Astrocyte of the hippocampus (primary cell): ENCODE measurements around the gene FANK1.
"Not testable (repeated sequence)": the region's sequence is repeated elsewhere in the genome, so short reads cannot be mapped to it uniquely, and the experiment has no call there.

Experiments
- DNase-seq: peaks from one replicate; pipeline ENCODE4 v3.0.0; 2011; ENCODE audit warnings: low read depth, low spot score

FANK1 gene

DNA sequence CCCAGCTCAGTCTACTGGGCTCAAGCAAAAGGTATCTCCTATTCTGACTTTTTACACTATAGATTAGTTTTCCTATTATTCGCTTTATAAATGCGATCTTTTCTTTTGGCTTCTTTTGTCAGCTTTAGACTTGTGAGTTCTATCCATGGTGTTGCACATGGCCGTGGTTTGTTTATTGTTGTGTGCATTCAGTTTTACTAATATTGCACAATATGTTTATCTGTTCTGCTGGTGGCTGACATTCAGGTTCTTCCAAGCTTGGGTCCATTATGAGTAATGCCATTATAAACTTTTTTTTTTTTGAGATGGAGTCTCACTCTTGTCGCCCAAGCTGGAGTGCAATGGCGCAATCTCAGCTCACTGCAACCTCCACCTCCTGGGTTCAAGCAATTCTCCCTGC lies 30.9 kb downstream of the FANK1 start:
- DNase-seq, result not testable (repeated sequence)

GRCh38 chr10:125928928-125929585 lies 32.7 kb downstream of the FANK1 start:
- DNase-seq, result no peak

GRCh38 chr10:125929618-125930017 lies 33.3 kb downstream of the FANK1 start:
- no peak for DNase-seq

- DNase-seq, result no peak
Measured at GRCh38 chr10:125933693-125934092, 37.3 kb downstream of the FANK1 start.

DNA sequence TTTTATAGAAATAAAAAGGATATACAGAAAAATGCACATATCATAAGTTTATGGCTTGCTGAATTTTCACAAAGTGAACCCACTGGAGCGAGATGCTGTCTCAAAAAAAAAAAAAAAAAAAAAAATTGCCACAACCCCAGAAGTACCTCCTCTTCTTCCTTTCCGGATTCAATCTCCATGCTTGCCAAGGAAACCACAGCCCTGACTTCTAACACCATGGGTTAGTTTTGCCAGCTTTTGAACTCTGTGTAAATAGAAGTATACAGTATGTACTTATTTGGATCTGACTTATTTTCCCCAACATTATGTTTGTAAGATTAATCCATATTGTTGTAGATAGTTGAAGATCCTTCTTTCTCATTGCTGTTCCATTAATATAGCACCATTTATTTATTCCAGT lies 40.0 kb downstream of the FANK1 start:
- DNase-seq, result peak; percentile 32

- DNase-seq, result no peak
Measured at GRCh38 chr10:125940515-125940914, 44.2 kb downstream of the FANK1 start.

DNA sequence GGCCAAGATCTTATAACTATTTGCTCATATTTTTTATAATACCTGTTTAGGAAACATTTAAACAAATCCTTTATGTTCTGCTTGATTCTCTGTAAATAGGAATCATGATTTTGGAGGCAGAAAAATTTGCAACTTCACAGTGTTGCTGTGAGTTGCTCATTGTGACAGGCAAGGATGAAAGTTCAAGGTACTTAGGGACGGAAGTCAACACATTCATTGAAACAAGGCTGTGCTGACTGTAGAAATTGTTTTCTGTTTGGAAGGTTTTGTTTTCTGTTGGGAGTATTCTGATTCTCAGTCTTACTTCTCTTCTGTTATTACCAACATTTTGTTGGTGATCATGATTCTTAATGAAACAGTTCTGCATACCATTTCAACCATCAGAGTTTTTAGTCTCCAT lies 54.9 kb downstream of the FANK1 start:
- DNase-seq, result no peak

DNA sequence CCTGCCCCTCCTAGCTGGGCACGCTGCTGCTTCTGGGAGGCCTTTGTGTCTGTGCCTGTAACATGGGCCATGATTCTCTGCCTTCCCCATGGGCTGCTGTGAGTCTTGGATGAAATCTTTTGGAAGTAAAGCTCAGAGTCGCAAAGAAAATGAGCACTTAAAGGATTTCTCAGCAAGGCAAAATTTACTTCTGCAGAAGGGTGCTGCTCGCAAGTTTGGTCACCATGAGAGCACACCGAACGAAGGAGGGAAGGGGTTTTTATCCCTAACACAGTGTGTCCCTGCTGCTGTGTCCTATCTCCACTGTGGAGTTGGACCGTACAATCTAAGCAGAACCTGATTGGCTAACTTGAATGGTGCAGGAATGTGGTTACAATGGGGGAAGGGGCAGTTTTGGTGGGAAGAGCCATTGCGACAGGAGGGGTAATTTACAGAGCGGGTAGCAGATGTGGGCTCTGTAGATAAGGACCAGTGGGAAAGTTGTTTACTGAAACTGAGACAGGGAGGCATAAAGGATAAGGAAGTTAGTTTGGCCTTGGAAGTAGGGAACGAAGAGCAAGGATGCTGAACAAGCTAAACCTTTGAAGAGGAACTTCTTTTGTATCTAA lies 57.5 kb downstream of the FANK1 start:
- DNase-seq, result no peak

DNA sequence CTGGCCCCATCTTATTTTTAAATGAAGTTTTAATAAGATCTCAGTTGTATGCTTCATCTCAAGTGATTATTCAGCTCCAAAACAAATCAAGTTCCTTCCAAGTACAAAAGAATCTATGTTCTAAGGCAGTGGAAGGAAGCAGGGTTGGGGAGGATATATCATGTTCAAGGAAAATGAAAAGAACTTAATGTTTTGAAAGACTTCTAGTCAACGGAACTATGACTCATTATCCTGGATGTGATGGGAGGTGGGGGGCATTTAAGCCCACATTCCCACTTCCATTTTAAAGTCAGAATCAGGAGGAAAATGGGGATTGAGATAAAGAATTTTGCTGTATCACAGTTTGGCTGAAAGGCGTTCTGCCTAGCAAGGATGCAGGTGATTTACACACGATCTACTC lies 59.4 kb downstream of the FANK1 start:
- no peak for DNase-seq

- no peak for DNase-seq
Measured at GRCh38 chr10:125961743-125962142, 65.4 kb downstream of the FANK1 start.

DNA sequence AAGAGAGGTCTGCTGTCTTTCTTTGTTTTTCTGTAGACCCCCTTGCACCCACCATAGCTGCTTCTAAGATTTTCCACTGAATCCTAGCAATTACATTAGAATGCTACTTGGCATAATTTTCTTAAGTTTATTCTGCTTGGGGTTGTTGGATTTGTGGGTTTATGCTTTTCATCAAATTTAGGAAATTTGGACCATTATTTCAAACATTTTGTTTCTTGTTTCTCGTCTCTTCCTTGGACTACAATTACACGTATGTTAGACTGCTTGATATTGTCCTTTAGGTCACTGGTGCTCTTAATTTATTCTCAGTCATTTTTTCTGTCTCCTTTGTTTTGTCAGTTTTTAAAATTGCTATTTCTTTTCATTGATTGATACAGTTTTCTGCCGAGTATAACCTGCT lies 65.8 kb downstream of the FANK1 start:
- no peak for DNase-seq

- DNase-seq, result no peak
Measured at GRCh38 chr10:125964558-125964957, 68.2 kb downstream of the FANK1 start.

DNA sequence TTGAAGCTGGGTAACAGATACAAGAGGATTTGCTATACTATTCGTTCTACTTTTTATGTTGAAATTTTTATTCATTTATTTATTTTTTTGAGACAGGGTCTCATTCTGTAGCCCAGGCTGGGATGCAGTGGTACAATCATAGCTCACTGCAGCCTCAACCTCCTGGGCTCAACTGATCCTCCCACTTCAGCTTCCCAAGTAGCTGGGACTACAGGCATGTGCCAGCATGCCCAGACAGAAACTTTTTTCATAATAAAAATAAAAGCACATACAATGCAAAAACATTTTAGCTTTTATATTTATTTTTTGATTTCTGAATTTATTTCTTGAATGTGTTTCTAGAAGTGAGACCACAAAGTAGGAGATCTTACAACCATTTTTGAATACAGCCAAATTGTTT lies 71.2 kb downstream of the FANK1 start:
- DNase-seq, result no peak

GRCh38 chr10:125970077-125970630 lies 73.8 kb downstream of the FANK1 start:
- not testable (repeated sequence) for DNase-seq

DNA sequence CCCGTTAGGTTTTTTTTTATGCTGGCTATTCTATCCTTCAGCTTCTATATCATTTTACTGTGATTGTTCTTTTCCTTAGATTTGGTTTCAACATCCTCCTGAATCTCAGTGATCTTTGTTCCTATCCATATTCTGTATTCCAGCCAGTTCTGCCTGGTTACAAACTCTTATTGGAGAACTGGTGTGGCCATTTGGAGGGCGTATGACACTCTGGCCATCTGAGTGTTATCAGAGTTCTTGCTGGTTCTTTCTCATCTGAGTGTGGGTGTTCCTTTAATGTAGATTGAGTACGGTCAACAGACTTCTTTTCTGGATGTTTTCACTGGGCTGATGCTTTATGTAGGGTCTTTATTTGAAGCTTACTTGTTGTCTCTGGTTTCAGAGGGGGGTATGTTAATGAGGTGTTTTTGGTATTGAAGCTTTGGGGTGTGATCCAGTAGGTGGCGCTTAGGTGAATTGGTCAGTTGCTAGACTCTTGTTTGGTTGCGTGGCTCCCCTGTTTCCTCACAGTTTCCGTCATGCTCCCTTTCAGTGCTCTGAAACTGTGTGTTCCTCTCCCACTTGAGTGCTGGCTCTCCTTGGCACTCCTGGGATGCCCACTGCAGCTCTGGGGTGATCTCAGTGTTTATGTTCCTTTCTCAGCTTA lies 80.7 kb downstream of the FANK1 start:
- DNase-seq, result no peak

DNA sequence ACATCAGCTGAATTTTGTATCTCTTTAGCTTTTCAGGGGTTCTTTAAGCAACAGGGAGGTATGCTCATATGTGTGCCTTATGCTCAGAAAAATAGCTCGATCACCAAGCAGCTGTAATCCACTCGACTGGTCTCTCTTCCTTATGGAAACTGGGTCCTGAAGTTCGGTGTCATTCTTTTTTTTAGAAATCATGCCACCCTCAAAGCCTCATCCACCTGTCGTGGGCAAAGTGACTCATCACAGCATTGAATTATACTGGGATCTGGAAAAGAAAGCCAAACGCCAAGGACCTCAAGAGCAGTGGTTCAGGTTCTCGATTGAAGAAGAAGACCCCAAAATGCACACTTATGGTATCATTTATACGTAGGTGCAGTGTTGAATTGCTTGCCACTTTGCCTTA lies 83.6 kb downstream of the FANK1 start:
- DNase-seq, result no peak

DNA sequence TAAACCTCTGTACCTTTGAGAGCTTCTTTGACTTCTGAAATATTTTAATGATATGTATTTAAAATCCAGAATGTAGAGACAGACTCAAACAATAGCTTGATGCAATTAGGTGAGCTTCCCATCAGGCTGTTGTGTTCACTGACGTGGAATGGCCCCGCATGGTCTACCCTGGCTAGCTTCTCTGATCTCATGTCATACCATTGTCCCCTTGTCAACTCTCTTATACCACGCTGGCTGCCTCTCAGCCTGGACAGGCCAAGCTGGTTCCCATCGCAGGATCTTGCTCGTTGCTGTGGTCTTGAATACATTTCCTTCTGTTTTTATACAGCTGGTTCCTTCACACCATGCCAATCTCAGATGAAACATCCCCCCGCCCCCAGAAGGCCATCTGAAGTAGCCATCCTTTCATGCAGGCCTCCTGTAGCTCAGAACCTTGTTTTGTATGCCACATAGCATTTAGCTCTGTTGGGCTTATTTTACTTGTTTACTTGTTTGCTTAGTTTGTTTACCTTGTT lies 84.2 kb downstream of the FANK1 start:
- peak; percentile 38 for DNase-seq

DNA sequence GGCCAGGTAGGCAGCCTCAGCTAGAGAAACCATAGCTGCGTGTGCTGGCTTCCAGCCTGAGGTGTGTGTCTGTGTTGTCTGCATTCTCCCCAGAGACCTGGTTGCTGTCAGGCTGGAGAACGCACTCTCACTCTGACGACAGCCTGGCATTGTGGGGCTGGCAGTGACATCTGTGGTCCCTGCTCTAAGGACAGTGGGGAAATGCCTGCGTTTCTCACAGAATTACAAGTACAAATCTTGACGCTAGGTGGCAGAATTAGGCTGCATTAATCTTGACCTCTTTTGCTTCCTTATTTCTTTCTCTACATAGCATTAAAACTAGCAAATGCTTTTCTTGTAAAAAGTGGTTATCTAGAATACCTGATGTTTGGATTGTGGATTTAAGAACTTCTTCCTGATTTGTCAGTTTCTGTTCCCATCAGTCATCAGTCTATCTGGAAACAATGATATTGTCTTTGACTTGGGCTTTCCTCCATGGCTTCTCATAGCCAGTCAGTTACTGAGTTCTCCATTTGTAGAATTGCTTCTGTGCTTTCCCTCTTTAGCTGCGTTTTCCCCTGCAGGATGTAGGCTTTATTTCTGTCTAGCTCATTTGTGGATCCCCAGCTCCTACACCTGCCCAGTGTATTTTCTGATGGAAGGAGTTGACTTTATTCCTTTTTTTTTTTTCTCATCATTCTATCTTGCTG lies 86.0 kb downstream of the FANK1 start:
- DNase-seq, result peak; percentile 88

- peak; percentile 65 for DNase-seq
Measured at GRCh38 chr10:125983161-125983560, 86.8 kb downstream of the FANK1 start.

- DNase-seq, result no peak
Measured at GRCh38 chr10:125983656-125984055, 87.3 kb downstream of the FANK1 start.

- no peak for DNase-seq
Measured at GRCh38 chr10:125984346-125984745, 88.0 kb downstream of the FANK1 start.

- peak; percentile 35 for DNase-seq
Measured at GRCh38 chr10:125984865-125985495, 88.6 kb downstream of the FANK1 start.
